ENCODE measurements around the gene PLCL2. TPM values are rescaled to one million over a fixed set of nuclear protein-coding genes. Genes with fewer than 3 reads are reported as not detected.

PLCL2 gene
- total RNA-seq, 4 donors from 2014 or later = 4.1 to 9.1 (median 6.7) TPM

- Histone ChIP-seq H3K27ac (replicated peaks in 1 of 4) (no peak overlapping the region), H3K4me3 (no peak overlapping the region), H3K27me3 (no peaks in the 10 kb centered on the region), H3K9me3 (no peaks in the 10 kb centered on the region), H3K4me1 (peaks cover 0 to 12% (median 0%) of the 10 kb centered on the region in 4 donors), H3K36me3 (no peaks in the 10 kb centered on the region)
- intact Hi-C loops (cut with DNase I) = no loop called here
- no peak for DNase-seq (ENCODE audit: extremely low spot score)
- TF ChIP-seq CTCF (IDR thresholded peaks at IDR 0.05) = no peak
- TF ChIP-seq POLR2A (IDR thresholded peaks at IDR 0.05; ENCODE audit: low read depth) = no peak
- TF ChIP-seq POLR2AphosphoS5 (IDR thresholded peaks at IDR 0.05) = no peak
- no peak for TF ChIP-seq EP300 (IDR thresholded peaks at IDR 0.05)
- 73% methylated on average over 7 of the region's 7 CpGs for WGBS
Observed at GRCh38 chr3:16940769-16941700, 56.3 kb downstream of the PLCL2 start.

GRCh38 chr3:16942955-16943354, 58.2 kb downstream of the PLCL2 start:
- DNase-seq (ENCODE audit: extremely low spot score) = no peak
- WGBS = 24% methylated on average over 1 of the region's 1 CpG
- intact Hi-C loops (cut with DNase I) = no loop called here
- no peak overlapping the region for H3K4me3 ChIP-seq
- H3K9me3 ChIP-seq = no peaks in the 10 kb centered on the region
- H3K4me1 ChIP-seq = peaks cover 0 to 8% (median 0%) of the 10 kb centered on the region in 4 donors
- no peak for TF ChIP-seq CTCF (IDR thresholded peaks at IDR 0.05)
- no peak for TF ChIP-seq POLR2AphosphoS5 (IDR thresholded peaks at IDR 0.05)
- TF ChIP-seq POLR2A (IDR thresholded peaks at IDR 0.05; ENCODE audit: low read depth) = no peak
- no peak for TF ChIP-seq EP300 (IDR thresholded peaks at IDR 0.05)
- H3K27me3 ChIP-seq = no peaks in the 10 kb centered on the region
- H3K27ac ChIP-seq (replicated peaks in 1 of 4) = no peak overlapping the region
- H3K36me3 ChIP-seq = no peaks in the 10 kb centered on the region

- no peaks in the 10 kb centered on the region for H3K27me3 ChIP-seq
- TF ChIP-seq POLR2AphosphoS5 (IDR thresholded peaks at IDR 0.05) = no peak
- TF ChIP-seq POLR2A (IDR thresholded peaks at IDR 0.05; ENCODE audit: low read depth) = no peak
- no peak for TF ChIP-seq CTCF (IDR thresholded peaks at IDR 0.05)
- no peak for TF ChIP-seq EP300 (IDR thresholded peaks at IDR 0.05)
- DNase-seq (ENCODE audit: extremely low spot score) = no peak
- no peak overlapping the region for H3K4me3 ChIP-seq
- H3K9me3 ChIP-seq = no peaks in the 10 kb centered on the region
- H3K4me1 ChIP-seq = peaks cover 0 to 8% (median 0%) of the 10 kb centered on the region in 4 donors
- no peak overlapping the region for H3K27ac ChIP-seq (replicated peaks in 1 of 4)
- intact Hi-C loops (cut with DNase I) = no loop called here
- no peaks in the 10 kb centered on the region for H3K36me3 ChIP-seq
Observed at GRCh38 chr3:16943857-16944256, 59.1 kb downstream of the PLCL2 start.

GRCh38 chr3:16944356-16944755, 59.6 kb downstream of the PLCL2 start:
- no peaks in the 10 kb centered on the region for H3K27me3 ChIP-seq
- intact Hi-C loops (cut with DNase I) = no loop called here
- TF ChIP-seq POLR2AphosphoS5 (IDR thresholded peaks at IDR 0.05) (no peak), POLR2A (IDR thresholded peaks at IDR 0.05; ENCODE audit: low read depth) (no peak), EP300 (IDR thresholded peaks at IDR 0.05) (no peak), CTCF (IDR thresholded peaks at IDR 0.05) (no peak)
- no peak for DNase-seq (ENCODE audit: extremely low spot score)
- H3K27ac ChIP-seq (replicated peaks in 1 of 4) = no peak overlapping the region
- no peak overlapping the region for H3K4me3 ChIP-seq
- H3K4me1 ChIP-seq = peaks cover 0 to 11% (median 0%) of the 10 kb centered on the region in 4 donors
- WGBS = 89% methylated on average over 1 of the region's 1 CpG
- no peaks in the 10 kb centered on the region for H3K36me3 ChIP-seq
- no peaks in the 10 kb centered on the region for H3K9me3 ChIP-seq

Measured in esophagus muscularis mucosa (tissue), 4 donors.